Pancreas (tissue), 10 donors: ENCODE results near the gene LRRC10B. TPM values are rescaled to one million over a fixed set of nuclear protein-coding genes. Genes with fewer than 3 reads are reported as not detected.

Source experiments
- ATAC-seq, 4 donors: fragments of 200-7000 bp; cut with Tn5 transposase; one replicate each; pipeline versions ENCODE4 v1.8.0 to v1.9.1; 2020; ENCODE audit warnings: mild to moderate bottlenecking in 4 of 4, moderate library complexity in 4 of 4
- DNase-seq, 6 donors: peaks; one replicate each; pipeline ENCODE4 v3.0.0-alpha.2; 2020
- FAIRE-seq: peaks from 2 replicates; lab custom pipeline; 2012; peaks lifted over from hg19 to GRCh38; lab: Jason Lieb, UNC
- H3K27ac ChIP-seq, 4 donors: fragments of 200-600 bp; sonication (generic); 1 replicate in 3 of 4; 2 replicates in 1 of 4; pipeline versions ENCODE4 v1.5.0 to v1.8.0; 2020
- H3K27me3 ChIP-seq, 4 donors: fragments of 200-600 bp; one replicate each; pipeline ENCODE4 v1.8.0; 2021
- H3K36me3 ChIP-seq, 3 donors: fragments of 200-600 bp; sonication (generic) in 1 of 3; one replicate each; pipeline versions ENCODE4 v1.5.0 to v1.8.0; 2020 to 2021
- H3K4me1 ChIP-seq, 3 donors: fragments of 200-600 bp; one replicate each; pipeline ENCODE4 v1.8.0; 2021
- H3K4me3 ChIP-seq, 4 donors: fragments of 200-600 bp; sonication (generic) in 2 of 4; one replicate each; pipeline versions ENCODE4 v1.5.0 to v1.8.0; 2020 to 2021
- H3K9me3 ChIP-seq, 4 donors: fragments of 200-600 bp; one replicate each; pipeline ENCODE4 v1.8.0; 2021
- CTCF ChIP-seq, 4 donors: fragments of 200-600 bp; sonication (generic) in 3 of 4; IDR thresholded peaks; one replicate each; pipeline versions ENCODE4 v1.5.0 to v1.8.0; 2021; ENCODE audit warnings: antibody characterized with exemption in 4 of 4
- WGBS, 2 donors: extraction: QIAGEN DNeasy Blood & Tissue Kit; methylation state at CpG; one replicate each; pipeline ENCODE4 v1.1.7; 2013; 5-methylcytosine and 5-hydroxymethylcytosine counted together
- intact Hi-C, 3 donors: fragments of 100-400 bp; cut with DNase I; formaldehyde crosslinking; loops; one replicate each; pipeline versions ENCODE4 v1.11.1 to v1.14.2; 2022
- polyA plus RNA-seq, 2 donors: library from polyadenylated mRNA; stranded (reverse); fragments of 200-250 nt; gene quantifications; one replicate each; pipeline ENCODE4 v1.2.3, GENCODE V29; 2013
- total RNA-seq, 6 donors: library from RNA; stranded (reverse); fragmentation: NEBNext Ultra II Directional in 4 of 6; extraction: Animal tissue kit (Norgen Biotek cat#: 25700) in 4 of 6; gene quantifications; one replicate each; pipeline versions ENCODE4 v1.2.1 to v1.2.4, GENCODE V29; 2021 to 2023
- donor health status: healthy with polysubstance abuse.
- donor health status: DM: no; HTN: no; CAD: no; lungs with moderate emphysema.
- donor health status: DM: no; HTN: no; CAD: no.
- donor health status: control.
- donor health status: control.
- donor health status: Bipolar disorder and iron deficiency.
- donor health status: DM: yes; HTN: yes; CAD: no.
- donor health status: DM: no; HTN: no; CAD: no.
- donor health status: DM: no; HTN: no; CAD: no.
- donor health status: DM: yes; HTN: yes; CAD: no.

Gene LRRC10B
- total and polyA plus RNA-seq, 8 donors: 0.28 to 10.2 (median 1.2) TPM

- intact Hi-C loops: no loop called here
- WGBS, 2 donors: 80 to 93% methylated on average over 5 of the region's 5 CpGs
- no peaks in the 10 kb centered on the region for H3K36me3 ChIP-seq
- no peaks in the 10 kb centered on the region for H3K27me3 ChIP-seq
- no peak overlapping the region for H3K27ac ChIP-seq
- no peak for FAIRE-seq
- no peak for TF ChIP-seq CTCF (IDR thresholded peaks at IDR 0.05)
- no peak for ATAC-seq
- peaks cover 0 to 10% (median 4%) of the 10 kb centered on the region in 3 donors for H3K4me1 ChIP-seq
- H3K9me3 ChIP-seq: no peaks in the 10 kb centered on the region
- peak in 1 of 6 donors; percentile 9 for DNase-seq
- H3K4me3 ChIP-seq: no peak overlapping the region
Observed at GRCh38 chr11:61505106-61505505, 3.4 kb upstream of the LRRC10B start.

- no peaks in the 10 kb centered on the region for H3K9me3 ChIP-seq
- no peak for FAIRE-seq
- 70 to 72% methylated on average over 10 of the region's 10 CpGs for WGBS, 2 donors
Observed at GRCh38 chr11:61505640-61506155, 2.9 kb upstream of the LRRC10B start.

GRCh38 chr11:61507012-61507768 is 1.4 kb upstream of the LRRC10B start:
- no peak for FAIRE-seq
- intact Hi-C loops: no loop called here
- no peak overlapping the region for H3K27ac ChIP-seq

More at GRCh38 chr11:61505640-61506155, 2.9 kb upstream of the LRRC10B start:
- H3K27ac ChIP-seq: no peak overlapping the region
- intact Hi-C loops: no loop called here
- TF ChIP-seq CTCF (IDR thresholded peaks at IDR 0.05): no peak
- no peak overlapping the region for H3K4me3 ChIP-seq
- DNase-seq (peak in 1 of 6 donors; percentile 33), ATAC-seq (peak in 1 of 4 donors; percentile 20)
- H3K36me3 ChIP-seq: no peaks in the 10 kb centered on the region
- peaks cover 0 to 10% (median 4%) of the 10 kb centered on the region in 3 donors for H3K4me1 ChIP-seq
- no peaks in the 10 kb centered on the region for H3K27me3 ChIP-seq

GRCh38 chr11:61509043-61510029 is 787 bp downstream of the LRRC10B start:
- peak; percentile 82 to 92 (median 90) for ATAC-seq
- peak; percentile 45 to 89 (median 72) for DNase-seq
- no peaks in the 10 kb centered on the region for H3K9me3 ChIP-seq
- H3K4me3 ChIP-seq: peak overlapping the region in 2 of 4 donors; percentile 10 to 37
- peak; percentile 18 to 56 (median 40) for TF ChIP-seq CTCF (IDR thresholded peaks at IDR 0.05)
- H3K27me3 ChIP-seq: peaks cover 0 to 4% (median 0%) of the 10 kb centered on the region in 4 donors
- FAIRE-seq: no peak
- intact Hi-C loops: no loop called here
- H3K27ac ChIP-seq: no peak overlapping the region
- H3K36me3 ChIP-seq: no peaks in the 10 kb centered on the region
- WGBS, 2 donors: 6 to 7% methylated on average over 89 to 117 of the region's 117 CpGs
- H3K4me1 ChIP-seq: peaks cover 0 to 10% (median 4%) of the 10 kb centered on the region in 3 donors

More at GRCh38 chr11:61507012-61507768, 1.4 kb upstream of the LRRC10B start:
- peaks cover 0 to 4% (median 0%) of the 10 kb centered on the region in 4 donors for H3K27me3 ChIP-seq
- DNase-seq (peak in 1 of 6 donors; percentile 31), ATAC-seq (no peak)
- no peak for TF ChIP-seq CTCF (IDR thresholded peaks at IDR 0.05)
- no peaks in the 10 kb centered on the region for H3K9me3 ChIP-seq
- H3K4me3 ChIP-seq: no peak overlapping the region
- 61 to 70% methylated on average over 14 of the region's 14 CpGs for WGBS, 2 donors
- peaks cover 0 to 10% (median 4%) of the 10 kb centered on the region in 3 donors for H3K4me1 ChIP-seq
- no peaks in the 10 kb centered on the region for H3K36me3 ChIP-seq
